SU-DHL-6 (cell line): ENCODE data around the gene STAP1.

Experiments used
- CTCF ChIP-seq: fragments of 200-600 bp; sonication (generic); IDR thresholded peaks from one replicate; pipeline ENCODE4 v1.5.1; 2017; ENCODE audit warnings: antibody characterized with exemption, mild to moderate bottlenecking, low read length, moderate library complexity; ENCODE audit not compliant: insufficient read depth, poor library complexity, severe bottlenecking
- EZH2phosphoT487 ChIP-seq: fragments of 200-600 bp; sonication (generic), shearing (Covaris generic); conservative IDR thresholded peaks from 2 replicates; pipeline ENCODE4 v1.6.1; 2018; ENCODE audit warnings: mild to moderate bottlenecking, antibody characterized with exemption, low read length, moderate library complexity, mixed read lengths

- TF ChIP-seq CTCF: no peak
- no peak for TF ChIP-seq EZH2phosphoT487
Measured at GRCh38 chr4:67575232-67576058, 16.9 kb downstream of the STAP1 start.
